ENCODE results near the gene CMIP. TPM values are rescaled to one million over a fixed set of nuclear protein-coding genes. Genes with fewer than 3 reads are reported as not detected.

The CMIP gene
- total RNA-seq, 1 experiment from 2014 or later = 48.2 TPM

DNA sequence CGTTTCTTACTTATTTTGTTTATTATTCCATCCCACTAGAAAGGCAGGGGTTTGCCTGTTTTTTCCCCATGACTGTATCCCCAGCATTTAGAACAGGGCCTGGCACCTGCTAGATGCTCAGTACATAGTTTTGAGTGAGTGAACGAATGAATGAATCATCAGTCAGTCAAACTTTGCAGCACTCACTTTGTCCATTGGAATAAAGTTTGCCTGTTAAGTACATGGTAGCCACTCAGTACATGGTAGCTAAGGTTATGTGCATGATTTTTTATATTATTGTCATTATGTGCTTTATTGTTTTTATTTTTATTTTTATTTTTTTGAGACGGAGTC lies 88.5 kb downstream of the CMIP start:
- Histone ChIP-seq H3K14ac (ENCODE audit: insufficient read depth, low read length) (no peak overlapping the region), H2BK20ac (ENCODE audit: low read depth, low read length, poor library complexity, severe bottlenecking) (no peak overlapping the region), H2BK15ac (ENCODE audit: low read depth, low read length) (no peak overlapping the region), H3K27ac (ENCODE audit: insufficient read length, low read depth, low read length) (no peak overlapping the region), H3K9me3 (ENCODE audit: control insufficient read depth, low read depth, low read length) (no peaks in the 10 kb centered on the region), H3K27me3 (ENCODE audit: insufficient read depth, low read length) (no peaks in the 10 kb centered on the region), H3K23me2 (ENCODE audit: insufficient read length, low read depth, low read length, poor library complexity, severe bottlenecking) (no peaks in the 10 kb centered on the region), H4K5ac (ENCODE audit: insufficient read length, low read depth, low read length) (no peak overlapping the region), H3K56ac (ENCODE audit: insufficient read length, low read depth, low read length) (no peak overlapping the region), H3K23ac (ENCODE audit: insufficient read length, low read depth, low read length) (no peak overlapping the region), H2BK5ac (ENCODE audit: insufficient read length, low read length) (no peak overlapping the region), H2AFZ (ENCODE audit: low read length) (no peak overlapping the region), H2AK5ac (ENCODE audit: insufficient read length, low read length) (no peak overlapping the region), H3K18ac (ENCODE audit: insufficient read length, low read depth, low read length) (no peak overlapping the region), H3K4me1 (ENCODE audit: insufficient read depth, low read length) (peaks cover 3% of the 10 kb centered on the region; the same call in 1 of the 2 replicates), H3K4ac (ENCODE audit: low read depth, low read length) (no peak overlapping the region), H2BK12ac (ENCODE audit: insufficient read length, low read depth, low read length) (no peak overlapping the region), H4K91ac (ENCODE audit: insufficient read length, low read depth, low read length) (no peak overlapping the region), H4K8ac (replicated peaks; ENCODE audit: insufficient read length, low read depth, low read length) (no peak overlapping the region), H2BK120ac (ENCODE audit: low read depth, low read length, poor library complexity, severe bottlenecking) (no peak overlapping the region), H3T11ph (ENCODE audit: low read length) (no peak overlapping the region), H4K20me1 (ENCODE audit: control insufficient read depth, insufficient read depth, insufficient read length) (no peaks in the 10 kb centered on the region), H3K4me2 (ENCODE audit: insufficient read depth, insufficient read length, low read length) (no peak overlapping the region), H3K79me1 (ENCODE audit: insufficient read depth, low read depth, low read length, poor library complexity, severe bottlenecking) (peaks cover 2% of the 10 kb centered on the region), H3K9ac (ENCODE audit: extremely low read depth, insufficient read length, low read length) (no peak overlapping the region), H3K79me2 (ENCODE audit: insufficient read depth, low read length) (peaks cover 9% of the 10 kb centered on the region; the same call in 1 of the 2 replicates)
- Mint-ChIP-seq H3K9me3 (peaks cover 0 to 6% of the 10 kb centered on the region in 2 experiments; a peak in 3 of 5 replicates), H3K4me3 (no peak overlapping the region), H3K27ac (peak overlapping the region in 1 of 3 experiments; percentile 51; a peak in 2 of 7 replicates), H3K36me3 (ENCODE audit: insufficient read depth in 1 of 3, low read depth in 3 of 3) (peaks cover 7 to 17% (median 10%) of the 10 kb centered on the region in 3 experiments; a peak in 5 of 7 replicates), H3K4me1 (peaks cover 22 to 26% of the 10 kb centered on the region in 2 experiments), H3K27me3 (ENCODE audit: low read depth) (no peaks in the 10 kb centered on the region)
- TF ChIP-seq, protein P1, sequence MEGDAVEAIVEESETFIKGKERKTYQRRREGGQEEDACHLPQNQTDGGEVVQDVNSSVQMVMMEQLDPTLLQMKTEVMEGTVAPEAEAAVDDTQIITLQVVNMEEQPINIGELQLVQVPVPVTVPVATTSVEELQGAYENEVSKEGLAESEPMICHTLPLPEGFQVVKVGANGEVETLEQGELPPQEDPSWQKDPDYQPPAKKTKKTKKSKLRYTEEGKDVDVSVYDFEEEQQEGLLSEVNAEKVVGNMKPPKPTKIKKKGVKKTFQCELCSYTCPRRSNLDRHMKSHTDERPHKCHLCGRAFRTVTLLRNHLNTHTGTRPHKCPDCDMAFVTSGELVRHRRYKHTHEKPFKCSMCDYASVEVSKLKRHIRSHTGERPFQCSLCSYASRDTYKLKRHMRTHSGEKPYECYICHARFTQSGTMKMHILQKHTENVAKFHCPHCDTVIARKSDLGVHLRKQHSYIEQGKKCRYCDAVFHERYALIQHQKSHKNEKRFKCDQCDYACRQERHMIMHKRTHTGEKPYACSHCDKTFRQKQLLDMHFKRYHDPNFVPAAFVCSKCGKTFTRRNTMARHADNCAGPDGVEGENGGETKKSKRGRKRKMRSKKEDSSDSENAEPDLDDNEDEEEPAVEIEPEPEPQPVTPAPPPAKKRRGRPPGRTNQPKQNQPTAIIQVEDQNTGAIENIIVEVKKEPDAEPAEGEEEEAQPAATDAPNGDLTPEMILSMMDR (conservative IDR thresholded peaks at IDR 0.05) = no peak
- no peak for DNase-seq
- no CpG with 5 or more reads among the region's 3 CpGs for WGBS (ENCODE audit: extremely low coverage, insufficient read length, low lambda C conversion rate)

All from H9 (cell line).